Measurements from ENCODE around the gene GSTM2.

- TF ChIP-seq CTCF (IDR thresholded peaks at IDR 0.05) (no peak), POLR2A (IDR thresholded peaks at IDR 0.05) (no peak), EP300 (IDR thresholded peaks at IDR 0.05; ENCODE audit: low read depth) (no peak), POLR2AphosphoS5 (IDR thresholded peaks at IDR 0.05) (no peak)
These were observed 9.9 kb upstream of the GSTM2 start for GRCh38 chr1:109657970-109658369.
